Stimulated activated CD4-positive, alpha-beta T cell treated with anti-CD3 and anti-CD28 coated beads, Interleukin-12 subunit alpha, Interleukin-12 subunit beta, amount 100 ng/mL, for 48 hours (primary cell): ENCODE measurements around the gene ZCCHC12.
"Not testable (repeated sequence)": the region's sequence is repeated elsewhere in the genome, so short reads cannot be mapped to it uniquely, and the experiment has no call there.

Source experiments
- DNase-seq, 3 donors: peaks; one replicate each; pipeline ENCODE4 v3.0.0-alpha.2; 2020; ENCODE audit warnings: low read depth in 2 of 3, low spot score in 1 of 3

The ZCCHC12 gene

DNA sequence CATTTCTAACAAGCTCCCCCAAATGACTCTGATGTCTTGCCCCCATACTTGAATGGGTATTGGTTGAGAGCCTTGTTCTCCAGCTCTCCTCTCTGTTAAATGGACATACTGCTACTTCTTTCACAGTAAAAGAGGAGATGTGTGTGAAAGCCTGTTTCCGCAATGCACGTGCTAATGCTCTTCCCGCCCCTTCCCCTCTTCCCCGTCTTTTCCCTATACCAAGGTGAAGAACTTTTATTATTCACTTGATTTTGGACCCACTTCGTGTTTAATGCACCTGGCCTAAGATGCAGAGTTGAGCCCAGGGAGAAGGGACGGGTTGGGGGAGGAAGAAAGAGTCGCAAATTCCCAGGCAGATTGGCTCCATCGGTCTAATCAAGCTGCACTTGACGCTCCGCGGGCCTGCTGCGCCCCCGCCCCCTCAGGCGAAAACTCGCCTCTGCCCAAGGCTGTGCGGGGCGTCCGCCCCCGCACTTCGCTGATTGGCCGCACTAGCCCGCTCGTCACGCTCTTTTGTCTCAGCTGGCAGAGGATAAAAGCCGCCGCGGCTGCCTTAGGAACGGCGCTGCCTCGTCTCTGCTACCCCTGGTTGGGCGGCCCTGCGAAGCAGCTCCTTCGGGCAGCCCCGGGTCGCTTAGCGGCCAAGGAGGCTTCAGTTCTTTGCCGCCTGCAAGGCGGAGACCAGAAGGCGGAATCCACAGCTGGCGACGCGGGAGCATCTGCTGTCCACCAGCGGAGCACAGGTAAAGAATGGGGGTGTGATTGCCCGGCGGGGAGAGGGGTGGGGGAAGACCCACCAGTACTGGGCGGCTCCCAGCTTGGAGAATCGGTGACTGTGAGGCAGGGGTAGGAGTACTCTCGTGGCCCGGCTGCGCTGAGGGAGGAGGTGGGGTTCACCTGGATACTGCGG lies at the start of gene ZCCHC12:
Gene ZCCHC12 (plus strand): TSS at position 562 of the 910 bp plus-strand sequence. CDS start 1,421 bp downstream, outside the sequence.
- DNase-seq, result peak in 1 of 3 donors; percentile 16

DNA sequence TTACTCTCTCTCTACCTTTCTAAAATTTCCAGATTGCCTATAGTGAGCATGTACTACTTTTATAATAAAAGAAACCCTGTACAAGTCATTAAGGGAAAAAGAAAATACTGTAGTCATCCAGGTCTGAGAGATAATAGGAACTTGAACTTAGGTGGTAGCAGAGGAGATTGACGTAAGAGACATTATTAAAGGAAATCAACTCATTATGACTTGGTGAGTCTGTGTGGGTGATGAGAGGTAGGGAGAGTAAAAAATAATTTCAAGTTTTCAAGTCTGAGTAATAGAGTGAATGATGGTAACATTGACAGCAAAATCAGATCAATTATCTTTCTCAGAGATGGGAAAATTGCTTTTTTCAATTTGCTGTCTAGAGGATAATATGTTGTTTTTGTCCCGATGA lies 44.0 kb upstream of the ZCCHC12 start:
- DNase-seq, result no peak

DNA sequence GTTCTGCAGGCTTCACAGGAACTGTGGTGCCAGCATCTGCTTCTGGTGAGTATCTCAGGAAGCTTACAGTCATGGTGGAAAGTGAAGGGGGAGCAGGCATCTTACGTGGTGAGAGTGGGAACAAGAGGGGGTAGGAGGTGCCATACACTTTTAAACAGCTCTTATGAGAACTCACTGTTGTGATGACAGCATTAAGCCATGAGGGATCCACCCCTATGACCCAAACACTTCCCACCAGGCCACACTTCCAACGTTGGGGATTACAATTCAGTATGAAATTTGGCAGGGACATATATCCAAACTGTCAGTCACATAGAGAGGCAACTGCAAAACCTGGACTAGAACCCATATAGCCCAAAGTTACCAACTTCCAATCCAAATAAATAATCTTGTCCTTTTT lies 43.1 kb upstream of the ZCCHC12 start:
- DNase-seq, result no peak

DNA sequence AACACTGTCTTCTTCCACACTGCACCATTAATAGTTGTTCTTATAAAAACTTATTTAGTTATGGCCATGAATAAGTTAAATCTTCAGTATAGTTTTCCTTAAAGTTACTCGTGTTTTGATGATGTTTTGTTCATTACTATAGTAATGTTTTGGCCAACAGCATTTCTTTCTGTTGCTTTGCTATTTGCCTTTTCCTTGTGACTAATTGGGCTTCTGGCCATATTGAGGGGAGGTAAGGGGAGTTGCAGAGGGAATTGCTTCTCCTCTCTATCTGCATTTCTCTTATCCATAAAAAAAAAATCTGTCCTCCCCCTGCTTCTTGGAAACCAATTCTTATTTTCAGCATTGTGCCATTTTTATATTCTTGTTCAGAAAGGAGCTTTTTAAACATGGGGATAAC lies 42.7 kb upstream of the ZCCHC12 start:
- DNase-seq, result no peak

DNA sequence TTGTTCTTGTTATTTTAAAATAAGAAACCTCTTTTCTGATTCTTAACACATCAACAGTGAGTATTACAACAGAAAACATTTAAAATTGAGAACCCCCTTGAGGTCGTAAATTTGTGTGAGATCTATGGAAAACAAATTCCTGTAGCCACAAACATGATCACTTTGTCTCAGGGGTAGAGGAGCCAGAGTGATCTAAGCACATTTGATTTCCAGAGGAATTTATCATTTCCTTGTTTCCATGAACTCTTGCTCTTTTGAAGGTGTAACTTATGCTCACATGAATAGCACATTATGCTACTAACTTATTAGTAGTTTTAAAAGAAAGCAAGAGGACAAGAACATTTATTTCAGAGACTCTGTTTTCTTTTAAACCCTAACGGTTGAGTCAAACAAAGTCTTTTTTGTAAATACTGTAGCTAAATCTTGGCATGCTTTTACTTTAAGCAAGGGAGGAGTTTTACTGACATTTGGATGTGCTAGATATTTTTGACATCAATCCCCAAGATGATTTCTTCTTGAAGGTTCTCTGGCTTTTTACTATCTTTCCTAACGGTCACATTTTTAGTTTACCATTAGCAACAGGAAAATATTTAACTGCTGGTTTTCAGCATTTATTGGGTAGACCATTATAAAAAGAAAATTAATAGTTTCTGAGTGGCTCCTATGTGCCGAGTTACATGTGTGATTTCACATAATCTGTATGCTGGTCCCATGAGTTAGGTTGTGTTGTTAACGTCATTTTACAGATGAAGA lies 27.9 kb upstream of the ZCCHC12 start:
- DNase-seq, result no peak

DNA sequence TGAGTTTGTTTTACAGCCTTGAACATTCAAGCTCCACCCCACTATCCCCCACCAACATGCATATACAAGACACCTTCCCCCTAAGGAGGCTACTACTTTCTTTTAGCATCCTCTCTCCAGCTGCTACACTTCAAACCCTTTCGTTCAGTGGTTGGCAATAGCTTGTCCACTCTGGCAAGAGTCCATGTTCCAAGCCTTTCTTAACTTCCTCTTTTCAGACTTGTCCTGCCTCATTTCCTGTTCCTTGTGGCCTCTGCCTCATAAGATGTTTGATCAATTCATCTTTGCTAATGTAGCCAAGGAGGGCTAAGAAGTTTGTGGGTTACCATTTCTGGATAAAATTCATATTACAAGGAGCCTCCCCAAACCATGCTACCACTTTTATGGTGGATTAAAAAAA lies 20.8 kb upstream of the ZCCHC12 start:
- DNase-seq, result no peak

DNA sequence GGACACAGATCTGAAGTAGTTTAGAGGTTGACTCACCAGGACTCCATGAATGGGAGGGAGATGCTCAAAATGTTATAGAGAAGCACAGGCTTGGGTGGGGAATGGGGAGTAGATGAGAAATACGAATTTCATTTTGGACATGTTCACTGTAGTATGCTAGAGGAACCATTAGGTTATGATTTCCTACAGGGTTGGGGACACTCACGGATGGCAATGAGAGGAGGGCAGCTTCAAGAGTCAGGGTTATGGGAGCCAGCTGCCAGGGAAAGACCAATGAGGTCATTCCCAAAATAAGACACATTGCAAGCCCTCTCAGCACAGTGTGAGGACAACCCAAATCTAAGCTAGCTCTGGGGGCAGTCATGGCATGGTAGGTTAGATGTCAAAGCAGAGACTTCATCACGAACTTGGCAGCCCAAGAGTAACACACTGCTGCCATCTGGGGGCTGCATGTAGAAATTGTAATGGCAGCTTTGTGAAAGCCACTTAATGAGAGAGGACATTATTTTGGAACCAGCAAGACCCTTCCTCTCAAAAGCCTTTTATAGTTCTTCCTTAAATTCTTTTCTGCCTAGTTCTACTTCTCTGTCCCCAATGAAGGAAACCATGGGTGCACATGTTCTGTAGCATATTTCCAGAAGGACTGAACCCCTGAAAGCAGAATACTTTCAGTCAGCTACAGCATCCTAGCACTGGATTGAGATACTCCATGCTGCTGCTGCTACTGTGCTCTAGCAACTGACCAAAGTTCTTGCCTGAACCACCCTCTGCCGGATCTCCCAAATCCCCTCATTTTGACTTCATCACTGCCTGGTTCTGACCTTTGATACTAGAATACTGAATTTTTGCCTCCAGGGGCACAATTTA lies 16.2 kb upstream of the ZCCHC12 start:
- peak; percentile 4 to 23 (median 21) for DNase-seq

DNA sequence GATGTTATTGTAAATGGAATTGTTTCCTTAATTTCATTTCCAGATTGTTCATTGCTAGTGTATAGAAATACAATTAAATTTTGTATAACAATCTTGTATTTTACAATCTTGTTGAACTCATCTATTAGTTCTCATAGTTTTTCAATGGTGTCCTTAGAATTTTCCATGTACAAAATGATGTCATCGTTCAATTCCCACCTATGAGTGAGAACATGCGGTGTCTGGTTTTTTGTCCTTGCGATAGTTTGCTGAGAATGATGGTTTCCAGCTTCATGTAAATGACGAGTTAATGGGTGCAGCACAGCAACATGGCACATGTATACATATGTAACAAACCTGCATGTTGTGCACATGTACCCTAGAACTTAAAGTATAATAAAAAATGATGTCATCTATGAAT lies 6.4 kb upstream of the ZCCHC12 start:
- not testable (repeated sequence) for DNase-seq

DNA sequence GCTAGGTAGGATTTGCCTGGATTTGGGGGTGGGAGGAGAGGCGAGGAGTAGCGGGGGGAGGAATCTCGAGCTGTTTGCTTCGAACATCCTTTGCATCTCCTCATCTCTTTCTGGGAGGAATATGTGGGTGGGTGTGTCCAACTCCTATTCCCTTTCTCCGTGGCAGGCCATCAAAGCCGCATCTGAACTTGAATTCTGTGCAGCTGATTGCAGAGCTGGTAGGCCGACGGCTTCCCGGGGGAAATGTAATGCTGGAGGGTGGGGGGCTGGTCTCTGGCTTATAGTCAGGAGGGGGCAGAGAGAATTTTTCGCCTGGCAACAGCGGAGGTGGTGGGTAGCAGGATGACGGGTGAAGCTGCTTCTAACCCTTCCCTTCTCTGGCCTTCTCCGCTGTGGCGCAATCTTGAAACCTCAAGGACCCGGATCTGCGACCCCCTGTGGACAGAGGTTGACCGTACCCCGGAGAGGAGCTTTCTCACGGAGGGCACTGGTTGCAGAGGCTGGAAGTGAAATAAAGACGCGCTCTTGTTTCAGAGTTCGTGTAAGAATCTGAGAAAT lies 628 bp downstream of the ZCCHC12 start:
- DNase-seq, result no peak

DNA sequence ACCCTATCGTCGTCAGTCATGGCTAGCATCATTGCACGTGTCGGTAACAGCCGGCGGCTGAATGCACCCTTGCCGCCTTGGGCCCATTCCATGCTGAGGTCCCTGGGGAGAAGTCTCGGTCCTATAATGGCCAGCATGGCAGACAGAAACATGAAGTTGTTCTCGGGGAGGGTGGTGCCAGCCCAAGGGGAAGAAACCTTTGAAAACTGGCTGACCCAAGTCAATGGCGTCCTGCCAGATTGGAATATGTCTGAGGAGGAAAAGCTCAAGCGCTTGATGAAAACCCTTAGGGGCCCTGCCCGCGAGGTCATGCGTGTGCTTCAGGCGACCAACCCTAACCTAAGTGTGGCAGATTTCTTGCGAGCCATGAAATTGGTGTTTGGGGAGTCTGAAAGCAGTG lies 1.6 kb downstream of the ZCCHC12 start:
- no peak for DNase-seq

DNA sequence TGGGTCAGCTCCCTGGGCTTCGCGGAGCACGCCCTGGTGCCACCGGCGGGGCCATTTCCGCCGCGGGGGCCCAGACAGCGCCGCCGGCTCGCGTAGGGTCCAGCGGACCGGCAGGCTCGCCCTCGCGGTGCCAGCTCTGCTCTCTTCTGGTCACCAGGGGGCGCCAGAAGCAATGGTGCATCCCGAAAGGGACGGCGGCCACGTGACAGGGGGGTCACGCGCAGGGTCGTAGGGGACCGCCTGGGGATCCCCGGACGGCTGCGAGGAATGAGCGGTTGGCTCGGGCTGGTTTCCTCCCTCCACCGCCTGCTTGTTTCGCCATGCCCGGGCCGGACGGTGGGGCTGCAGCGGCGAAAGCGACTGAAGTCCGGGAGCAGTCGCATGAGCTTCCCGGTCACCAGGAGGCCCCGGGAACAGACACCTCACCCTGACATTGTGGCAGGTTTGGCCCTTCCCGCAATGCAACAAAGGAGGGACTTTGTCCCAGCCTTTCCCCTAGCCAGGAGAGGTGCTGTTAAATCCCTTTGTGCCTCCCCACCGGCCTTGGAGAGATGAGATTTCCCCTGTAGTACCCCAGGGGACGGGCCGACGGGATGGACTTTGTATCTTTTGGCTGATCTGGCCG lies 15.8 kb downstream of the ZCCHC12 start:
- peak; percentile 14 to 56 (median 52) for DNase-seq

DNA sequence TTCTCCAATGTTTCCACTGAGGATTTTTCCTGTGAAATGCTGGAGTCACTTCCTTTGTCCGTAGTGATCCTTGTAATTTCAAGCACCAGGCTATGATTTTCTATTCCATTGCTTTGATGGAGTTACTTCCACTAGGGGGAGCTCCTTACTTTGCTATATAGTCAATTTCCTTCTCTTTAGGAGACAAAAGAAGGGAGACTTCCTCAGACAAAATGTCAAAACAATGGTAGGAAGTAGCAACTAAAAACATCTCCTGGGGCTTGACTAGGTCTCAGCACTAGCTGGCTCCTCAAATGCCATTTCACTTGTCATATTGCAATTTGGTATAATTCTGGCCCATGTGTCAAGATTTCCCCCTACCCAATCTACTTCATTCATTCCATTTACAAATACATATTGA lies 24.1 kb downstream of the ZCCHC12 start:
- DNase-seq, result peak in 1 of 3 donors; percentile 21

DNA sequence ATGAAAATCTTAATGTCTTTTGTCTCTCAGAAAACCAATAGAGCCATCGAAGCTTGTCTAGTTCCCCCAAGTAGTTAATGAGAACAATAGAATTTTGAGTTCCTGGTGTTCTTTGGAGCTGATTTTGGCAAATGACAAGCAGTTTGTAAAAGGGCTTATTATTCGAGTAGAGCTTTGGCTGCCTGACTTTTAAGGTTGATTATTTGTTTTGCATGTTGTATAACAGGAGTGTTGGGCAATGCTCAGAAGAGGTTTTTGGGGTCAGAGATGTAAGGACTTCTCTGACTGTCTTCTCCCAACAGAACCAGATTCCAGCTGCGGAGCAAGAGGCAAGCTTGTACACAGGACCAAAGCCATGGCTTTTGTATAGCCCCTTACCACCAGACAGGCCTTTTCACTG lies 30.0 kb downstream of the ZCCHC12 start:
- DNase-seq, result no peak

DNA sequence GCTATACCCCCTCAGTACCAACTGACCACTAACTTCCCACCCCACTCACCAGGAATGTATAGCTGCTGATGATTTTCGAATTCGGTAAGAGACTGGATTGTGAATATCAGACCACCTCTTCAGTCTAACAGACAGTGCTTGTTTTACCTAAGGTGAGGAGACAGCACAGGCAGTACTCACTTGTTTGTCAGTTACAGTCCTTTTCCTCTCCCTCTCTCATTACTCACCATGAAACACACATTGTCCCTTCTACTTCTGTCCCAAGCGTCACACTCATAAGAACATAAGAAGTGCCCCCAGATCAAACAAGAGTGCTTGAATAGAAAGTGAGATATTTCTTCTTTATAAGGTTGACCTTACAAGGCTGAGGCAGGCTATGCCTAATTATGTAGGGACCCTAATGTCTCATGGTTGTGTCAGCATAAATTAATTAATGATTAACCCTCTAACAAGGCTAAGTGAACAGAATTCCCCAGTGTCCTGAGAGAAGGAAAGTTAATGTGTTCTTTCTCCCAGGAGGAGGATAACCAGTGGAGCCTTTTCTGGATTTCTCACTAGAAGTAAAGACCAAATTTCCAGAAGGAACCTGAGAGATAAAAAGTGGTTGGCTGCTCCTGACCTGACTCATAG lies 32.2 kb downstream of the ZCCHC12 start:
- DNase-seq, result no peak

DNA sequence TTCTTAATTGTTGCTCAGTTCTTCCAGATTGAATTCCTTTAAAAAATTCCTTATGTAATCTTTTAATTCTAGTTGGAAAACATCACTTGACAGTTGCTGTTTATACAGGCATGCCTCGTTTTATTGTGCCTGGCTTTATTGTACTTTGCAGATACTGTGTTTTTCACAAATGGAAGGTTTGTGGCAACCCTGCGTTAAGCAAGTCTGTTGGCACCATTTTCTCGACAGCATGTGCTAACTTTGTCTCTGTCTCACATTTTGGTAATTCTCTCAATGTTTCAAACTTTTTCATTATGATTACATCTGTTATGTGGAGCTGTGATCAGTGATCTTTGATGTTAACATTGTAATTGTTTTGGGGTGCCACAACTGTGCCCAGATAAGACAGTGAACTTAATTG lies 33.4 kb downstream of the ZCCHC12 start:
- no peak for DNase-seq

DNA sequence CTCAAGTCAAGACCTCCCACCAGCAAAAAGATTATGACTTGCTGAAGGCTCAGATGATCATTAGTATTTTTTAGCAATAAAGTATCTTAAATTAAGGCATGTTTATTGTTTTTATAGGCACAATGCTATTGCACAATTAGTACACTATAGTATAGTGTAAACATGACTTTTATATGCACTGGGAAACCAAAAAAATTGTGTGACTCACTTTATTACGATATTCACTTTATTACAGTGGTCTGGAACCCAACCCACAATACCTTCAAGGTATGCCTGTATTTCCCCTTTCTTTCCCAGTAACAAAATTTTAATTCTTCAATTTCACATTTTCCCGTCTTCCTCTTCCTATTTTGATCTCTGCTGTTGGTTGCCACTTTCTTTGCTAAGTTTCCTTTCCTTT lies 37.7 kb downstream of the ZCCHC12 start:
- no peak for DNase-seq

DNA sequence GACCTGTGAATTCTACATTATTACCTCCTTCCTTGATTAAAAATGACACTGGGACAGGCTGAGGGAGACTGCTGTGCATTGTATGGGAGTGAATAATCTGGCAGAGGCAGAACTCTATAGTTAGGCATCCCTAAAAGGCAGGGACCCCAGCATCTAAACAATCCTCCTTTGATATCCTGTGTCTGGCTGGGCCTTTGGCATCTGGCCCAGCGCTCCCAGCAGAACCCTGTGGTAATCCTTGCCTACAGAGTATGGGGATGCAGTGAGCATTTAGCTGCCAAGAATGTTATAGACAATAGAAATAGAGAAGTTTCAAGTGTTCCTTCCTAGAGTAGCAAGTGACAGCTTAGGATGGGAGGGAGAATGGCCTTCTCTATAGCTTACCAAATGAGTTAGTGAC lies 38.5 kb downstream of the ZCCHC12 start:
- DNase-seq, result no peak

DNA sequence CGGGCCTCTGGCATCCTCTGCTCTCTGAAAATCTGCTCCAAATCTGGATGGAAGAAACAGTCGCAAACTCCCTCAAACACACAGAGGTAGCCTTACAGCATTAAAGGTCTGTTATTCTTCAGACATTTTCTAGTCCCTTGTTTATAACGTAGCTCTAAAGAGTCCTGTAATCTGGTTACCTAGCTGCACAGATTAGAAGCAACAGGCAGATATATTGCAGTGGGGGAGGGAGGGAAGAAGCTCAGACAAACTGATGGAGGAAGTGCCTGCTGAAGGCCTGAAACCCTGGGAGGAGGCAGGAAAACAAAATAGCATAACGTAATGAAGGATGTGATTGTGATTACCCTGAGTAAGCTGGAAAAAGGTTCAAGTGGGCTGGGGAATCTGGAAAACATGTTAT lies 39.4 kb downstream of the ZCCHC12 start:
- DNase-seq, result no peak

DNA sequence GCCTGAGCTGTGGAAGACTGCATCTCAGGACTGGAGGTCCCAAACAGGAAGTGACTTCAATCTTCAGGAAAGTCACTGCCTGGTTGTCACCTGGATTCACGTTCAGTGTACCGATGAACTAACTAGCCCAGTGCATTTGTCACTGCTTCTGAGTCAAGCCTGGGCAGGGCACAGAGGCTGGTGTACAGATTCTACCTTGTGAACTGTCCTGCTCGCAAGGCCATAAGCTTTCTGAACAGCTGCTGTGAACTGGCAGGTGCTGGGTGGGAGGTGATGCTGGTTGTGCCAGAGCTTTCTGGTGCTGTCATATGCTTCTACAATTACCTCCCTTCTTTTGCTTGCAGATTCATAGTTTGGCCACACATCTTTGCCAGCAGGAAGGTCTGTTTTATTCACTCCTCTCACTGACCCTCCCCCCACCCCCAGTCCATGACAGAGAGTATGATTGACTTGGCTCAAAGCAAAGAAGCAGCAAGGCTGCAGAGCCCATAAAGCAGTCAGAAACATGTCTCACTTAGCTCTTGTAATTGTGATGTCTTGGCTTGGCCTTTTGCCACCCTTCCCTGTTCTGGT lies 40.5 kb downstream of the ZCCHC12 start:
- DNase-seq, result no peak

DNA sequence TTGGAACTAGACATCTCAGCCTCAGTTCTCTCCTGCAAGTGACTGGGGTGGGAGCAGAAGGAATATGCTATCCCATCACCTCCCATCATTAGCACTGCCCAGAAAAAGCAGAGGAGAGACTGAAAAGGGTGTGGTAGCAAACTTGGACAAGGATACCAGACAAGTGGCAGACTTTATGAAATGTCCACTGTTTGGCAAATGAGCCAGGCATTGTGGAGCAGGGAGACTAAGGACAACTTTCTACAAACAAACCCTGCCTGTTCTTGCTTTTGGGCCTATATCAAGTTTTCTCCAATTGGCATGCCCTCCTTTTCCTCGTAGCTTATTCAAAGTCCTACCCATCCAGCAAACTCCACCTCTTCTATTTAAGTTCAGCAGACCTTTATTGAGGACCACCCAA lies 41.6 kb downstream of the ZCCHC12 start:
- no peak for DNase-seq
